GM19372 (cell line): Measurements from ENCODE around the gene CLCNKB.
"Not testable (repeated sequence)": the region's sequence is repeated elsewhere in the genome, so short reads cannot be mapped to it uniquely, and the experiment has no call there.

Source experiments
- ATAC-seq: cut with Tn5 transposase; IDR thresholded peaks from one replicate; pipeline ENCODE4 v1.9.1; 2021; ENCODE audit warnings: mild to moderate bottlenecking, low read depth, moderate library complexity; ENCODE audit not compliant: unreplicated experiment

The CLCNKB gene

GRCh38 chr1:16014509-16015482 lies 28.8 kb upstream of the CLCNKB start:
- no peak for ATAC-seq

GRCh38 chr1:16015491-16015890 lies 28.1 kb upstream of the CLCNKB start:
- no peak for ATAC-seq

- ATAC-seq: no peak
Observed at GRCh38 chr1:16015960-16016901, 27.4 kb upstream of the CLCNKB start.

- ATAC-seq: no peak
Observed at GRCh38 chr1:16017076-16017460, 26.5 kb upstream of the CLCNKB start.

GRCh38 chr1:16017461-16018303 lies 25.9 kb upstream of the CLCNKB start, which contains the start of gene HSPB7:
HSPB7 (minus strand) TSS chr1:16018043; CDS start chr1:16017963, 80 bp downstream.
- no peak for ATAC-seq

GRCh38 chr1:16018308-16018707 lies 25.3 kb upstream of the CLCNKB start:
- no peak for ATAC-seq

GRCh38 chr1:16018749-16019643 lies 24.6 kb upstream of the CLCNKB start:
- no peak for ATAC-seq

GRCh38 chr1:16019644-16020277 lies 23.8 kb upstream of the CLCNKB start:
- no peak for ATAC-seq

GRCh38 chr1:16020325-16020724 lies 23.3 kb upstream of the CLCNKB start:
- ATAC-seq: no peak

GRCh38 chr1:16020878-16021277 lies 22.7 kb upstream of the CLCNKB start:
- not testable (repeated sequence) for ATAC-seq

- ATAC-seq: no peak
Observed at GRCh38 chr1:16021681-16022080, 21.9 kb upstream of the CLCNKB start, which contains the start of gene CLCNKA. CLCNKA (plus strand) TSS chr1:16022036; CDS start chr1:16022620, 584 bp downstream.

- ATAC-seq: no peak
Observed at GRCh38 chr1:16022393-16022792, 21.2 kb upstream of the CLCNKB start.

- ATAC-seq: no peak
Observed at GRCh38 chr1:16023050-16023653, 20.4 kb upstream of the CLCNKB start.

GRCh38 chr1:16026302-16026701 lies 17.3 kb upstream of the CLCNKB start:
- ATAC-seq: not testable (repeated sequence)

- ATAC-seq: no peak
Observed at GRCh38 chr1:16026723-16027484, 16.7 kb upstream of the CLCNKB start.

GRCh38 chr1:16028237-16029002 lies 15.2 kb upstream of the CLCNKB start:
- no peak for ATAC-seq

GRCh38 chr1:16029003-16029268 lies 14.6 kb upstream of the CLCNKB start:
- not testable (repeated sequence) for ATAC-seq
